ENCODE results near the gene ACTR6. TPM values are rescaled to one million over a fixed set of nuclear protein-coding genes. Genes with fewer than 3 reads are reported as not detected.

Gene ACTR6
- total RNA-seq, 4 donors from 2014 or later, result 4.2 to 21.5 (median 12.2) TPM

GRCh38 chr12:100165356-100165755, 35.3 kb upstream of the ACTR6 start:
- H3K27me3 ChIP-seq, result no peaks in the 10 kb centered on the region
- no peaks in the 10 kb centered on the region for H3K36me3 ChIP-seq
- DNase-seq, result no peak
- no peaks in the 10 kb centered on the region for H3K9me3 ChIP-seq
- no peak overlapping the region for H3K4me3 ChIP-seq
- no peak for TF ChIP-seq CTCF (IDR thresholded peaks at IDR 0.05)
- TF ChIP-seq POLR2A (IDR thresholded peaks at IDR 0.05), result no peak
- peaks cover 0 to 12% (median 0%) of the 10 kb centered on the region in 4 donors for H3K4me1 ChIP-seq
- H3K27ac ChIP-seq, result no peak overlapping the region

- H3K9me3 ChIP-seq, result no peaks in the 10 kb centered on the region
- no peaks in the 10 kb centered on the region for H3K27me3 ChIP-seq
- no peak for DNase-seq
- H3K4me3 ChIP-seq, result no peak overlapping the region
- peaks cover 0 to 12% (median 0%) of the 10 kb centered on the region in 4 donors for H3K4me1 ChIP-seq
- no peaks in the 10 kb centered on the region for H3K36me3 ChIP-seq
- H3K27ac ChIP-seq, result no peak overlapping the region
- TF ChIP-seq CTCF (IDR thresholded peaks at IDR 0.05), result no peak
- no peak for TF ChIP-seq POLR2A (IDR thresholded peaks at IDR 0.05)
These were observed 34.4 kb upstream of the ACTR6 start for GRCh38 chr12:100166232-100166631.

GRCh38 chr12:100168562-100168961, 32.1 kb upstream of the ACTR6 start:
- peaks cover 0 to 8% (median 0%) of the 10 kb centered on the region in 4 donors for H3K4me1 ChIP-seq

GRCh38 chr12:100169345-100169744, 31.3 kb upstream of the ACTR6 start:
- Histone ChIP-seq H3K4me3 (no peak overlapping the region), H3K27me3 (no peaks in the 10 kb centered on the region), H3K36me3 (peaks cover 0 to 10% (median 0%) of the 10 kb centered on the region in 3 donors), H3K4me1 (peaks cover 0 to 2% (median 0%) of the 10 kb centered on the region in 4 donors), H3K9me3 (no peaks in the 10 kb centered on the region), H3K27ac (no peak overlapping the region)
- TF ChIP-seq POLR2A (IDR thresholded peaks at IDR 0.05) (no peak), CTCF (IDR thresholded peaks at IDR 0.05) (no peak)
- no peak for DNase-seq

More at GRCh38 chr12:100168562-100168961, 32.1 kb upstream of the ACTR6 start:
- H3K36me3 ChIP-seq, result peaks cover 0 to 9% (median 0%) of the 10 kb centered on the region in 3 donors
- DNase-seq, result no peak
- H3K9me3 ChIP-seq, result no peaks in the 10 kb centered on the region
- no peak overlapping the region for H3K4me3 ChIP-seq
- no peak overlapping the region for H3K27ac ChIP-seq
- no peaks in the 10 kb centered on the region for H3K27me3 ChIP-seq
- TF ChIP-seq CTCF (IDR thresholded peaks at IDR 0.05) (no peak), POLR2A (IDR thresholded peaks at IDR 0.05) (no peak)

- no peak overlapping the region for H3K4me3 ChIP-seq
- TF ChIP-seq POLR2A (IDR thresholded peaks at IDR 0.05) (no peak), CTCF (IDR thresholded peaks at IDR 0.05) (no peak)
- no peaks in the 10 kb centered on the region for H3K27me3 ChIP-seq
- H3K36me3 ChIP-seq, result peaks cover 0 to 10% (median 0%) of the 10 kb centered on the region in 3 donors
- DNase-seq, result no peak
- no peaks in the 10 kb centered on the region for H3K4me1 ChIP-seq
- no peak overlapping the region for H3K27ac ChIP-seq
- H3K9me3 ChIP-seq, result no peaks in the 10 kb centered on the region
These were observed 30.2 kb upstream of the ACTR6 start for GRCh38 chr12:100170313-100170858.

Data from Peyer's patch (tissue), 4 donors.